ELF-1 (cell line): ENCODE data around the gene UNCX.
"Not testable (repeated sequence)": the region's sequence is repeated elsewhere in the genome, so short reads cannot be mapped to it uniquely, and the experiment has no call there.

ENCODE experiments used
- DNase-seq: peaks from one replicate; pipeline ENCODE4 v3.0.0-alpha.2; 2016; ENCODE audit warnings: low read depth, low spot score

Gene UNCX

GRCh38 chr7:1232623-1233332, at the start of gene UNCX:
TSS of gene UNCX (plus strand) at chr7:1232872. CDS start at chr7:1233018, 146 bp downstream.
- DNase-seq, result no peak

- DNase-seq, result no peak
Observed at GRCh38 chr7:1187127-1187526, 45.5 kb upstream of the UNCX start.

- no peak for DNase-seq
Observed at GRCh38 chr7:1188720-1189294, 43.9 kb upstream of the UNCX start.

GRCh38 chr7:1189986-1190772, 42.5 kb upstream of the UNCX start:
- DNase-seq, result no peak

- DNase-seq, result no peak
Observed at GRCh38 chr7:1192171-1192676, 40.4 kb upstream of the UNCX start.

- peak; percentile 44 for DNase-seq
Observed at GRCh38 chr7:1193593-1194424, 38.9 kb upstream of the UNCX start.

GRCh38 chr7:1196441-1196840, 36.2 kb upstream of the UNCX start:
- not testable (repeated sequence) for DNase-seq

GRCh38 chr7:1196950-1197349, 35.7 kb upstream of the UNCX start:
- no peak for DNase-seq

- DNase-seq, result no peak
Observed at GRCh38 chr7:1197997-1198625, 34.6 kb upstream of the UNCX start.

- no peak for DNase-seq
Observed at GRCh38 chr7:1200045-1200444, 32.6 kb upstream of the UNCX start.

- DNase-seq, result no peak
Observed at GRCh38 chr7:1201916-1202315, 30.8 kb upstream of the UNCX start.

GRCh38 chr7:1202914-1203313, 29.8 kb upstream of the UNCX start:
- not testable (repeated sequence) for DNase-seq

- no peak for DNase-seq
Observed at GRCh38 chr7:1204460-1205140, 28.1 kb upstream of the UNCX start.

- DNase-seq, result not testable (repeated sequence)
Observed at GRCh38 chr7:1205742-1206141, 26.9 kb upstream of the UNCX start.

GRCh38 chr7:1209097-1209496, 23.6 kb upstream of the UNCX start:
- DNase-seq, result no peak

- no peak for DNase-seq
Observed at GRCh38 chr7:1210321-1210978, 22.2 kb upstream of the UNCX start.

- no peak for DNase-seq
Observed at GRCh38 chr7:1210979-1211608, 21.6 kb upstream of the UNCX start.

- DNase-seq, result no peak
Observed at GRCh38 chr7:1211611-1212010, 21.1 kb upstream of the UNCX start.

GRCh38 chr7:1212025-1212424, 20.6 kb upstream of the UNCX start:
- not testable (repeated sequence) for DNase-seq

GRCh38 chr7:1214516-1214915, 18.2 kb upstream of the UNCX start:
- no peak for DNase-seq
